Breast epithelium (tissue), 4 donors: ENCODE data around the gene OR1D5. TPM values are rescaled to one million over a fixed set of nuclear protein-coding genes. Genes with fewer than 3 reads are reported as not detected.

Experiments
- DNase-seq, 2 donors: peaks; one replicate each; pipeline ENCODE4 v3.0.0-alpha.2; 2019; ENCODE audit warnings: low spot score in 2 of 2
- H3K27ac ChIP-seq, 2 donors: fragments of 200-600 bp; sonication (generic) in 1 of 2; one replicate each; pipeline ENCODE4 v1.5.1; 2016 to 2019; ENCODE audit warnings: mild to moderate bottlenecking in 1 of 2
- H3K27me3 ChIP-seq, 2 donors: fragments of 200-600 bp; sonication (generic) in 1 of 2; one replicate each; pipeline versions ENCODE4 v1.5.1 to v1.6.0; 2017 to 2019; ENCODE audit warnings: control low read depth in 1 of 2, mild to moderate bottlenecking in 1 of 2
- H3K36me3 ChIP-seq: fragments of 200-600 bp; one replicate; pipeline ENCODE4 v1.5.1; 2019
- H3K4me1 ChIP-seq, 2 donors: fragments of 200-600 bp; sonication (generic); one replicate each; pipeline ENCODE4 v1.5.1; 2016 to 2019; ENCODE audit warnings: control low read depth in 1 of 2
- H3K4me3 ChIP-seq, 3 donors: fragments of 200-600 bp; sonication (generic); 1 replicate in 2 of 3; 2 replicates in 1 of 3; pipeline ENCODE4 v1.5.1; 2016 to 2019; ENCODE audit warnings: mild to moderate bottlenecking in 3 of 3, moderate library complexity in 2 of 3
- H3K9me3 ChIP-seq, 2 donors: fragments of 200-600 bp; sonication (generic) in 1 of 2; one replicate each; pipeline ENCODE4 v1.5.1; 2016 to 2019; ENCODE audit warnings: control low read depth in 1 of 2
- POLR2A ChIP-seq: fragments of 450-650 bp; IDR thresholded peaks from one replicate; pipeline ENCODE4 v1.6.1; 2016; ENCODE audit warnings: antibody characterized with exemption, mild to moderate bottlenecking, moderate library complexity
- POLR2AphosphoS5 ChIP-seq, 3 donors: sonication (generic); formaldehyde crosslinking; IDR thresholded peaks; one replicate each; pipeline ENCODE4 v1.6.1; 2017; ENCODE audit warnings: antibody characterized with exemption in 3 of 3
- intact Hi-C: fragments of 100-400 bp; cut with DNase I; formaldehyde crosslinking; loops from one replicate; pipeline ENCODE4 v1.15.1; 2023; ENCODE audit warnings: low total_unique reads
- total RNA-seq, 3 donors: library from RNA; depleted of rRNA; stranded (reverse); fragments of >200 nt; gene quantifications; one replicate each; pipeline ENCODE4 v1.1.0, GENCODE V29; 2016
- TF ChIP-seq, protein P1 (sequence below), 3 donors: fragments of 450-650 bp; IDR thresholded peaks; one replicate each; pipeline ENCODE4 v1.5.1; 2016 to 2017; ENCODE audit warnings: antibody characterized with exemption in 3 of 3, mild to moderate bottlenecking in 3 of 3, moderate library complexity in 3 of 3

The OR1D5 gene
- total RNA-seq, 3 donors from 2014 or later, result not detected

DNA sequence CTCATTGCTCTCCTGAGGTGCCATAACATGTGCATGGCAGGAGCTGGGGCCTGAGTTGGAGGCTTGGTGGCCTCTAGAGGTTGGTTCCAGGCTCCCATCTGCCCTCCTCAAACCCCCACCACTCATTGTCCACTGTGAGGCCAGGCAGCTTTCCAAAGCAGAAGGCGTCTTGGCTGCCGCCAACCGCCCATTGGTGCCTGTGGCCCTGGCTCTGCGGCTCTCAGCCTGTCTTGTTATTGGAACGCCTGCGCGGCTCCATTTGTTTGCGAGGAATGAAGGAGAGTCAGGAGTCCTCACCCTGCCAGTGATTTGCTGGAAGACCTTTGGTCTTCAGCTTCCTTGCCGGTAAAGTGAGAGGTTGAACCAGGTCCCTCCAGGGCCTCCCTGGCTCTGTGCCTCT is 43.6 kb downstream of the OR1D5 start:
- Histone ChIP-seq H3K4me1 (no peaks in the 10 kb centered on the region), H3K4me3 (no peak overlapping the region), H3K36me3 (no peaks in the 10 kb centered on the region), H3K27me3 (no peaks in the 10 kb centered on the region), H3K9me3 (peaks cover 10 to 19% of the 10 kb centered on the region in 2 donors), H3K27ac (no peak overlapping the region)
- no peak for DNase-seq
- intact Hi-C loops, result no loop called here
- TF ChIP-seq, protein P1, sequence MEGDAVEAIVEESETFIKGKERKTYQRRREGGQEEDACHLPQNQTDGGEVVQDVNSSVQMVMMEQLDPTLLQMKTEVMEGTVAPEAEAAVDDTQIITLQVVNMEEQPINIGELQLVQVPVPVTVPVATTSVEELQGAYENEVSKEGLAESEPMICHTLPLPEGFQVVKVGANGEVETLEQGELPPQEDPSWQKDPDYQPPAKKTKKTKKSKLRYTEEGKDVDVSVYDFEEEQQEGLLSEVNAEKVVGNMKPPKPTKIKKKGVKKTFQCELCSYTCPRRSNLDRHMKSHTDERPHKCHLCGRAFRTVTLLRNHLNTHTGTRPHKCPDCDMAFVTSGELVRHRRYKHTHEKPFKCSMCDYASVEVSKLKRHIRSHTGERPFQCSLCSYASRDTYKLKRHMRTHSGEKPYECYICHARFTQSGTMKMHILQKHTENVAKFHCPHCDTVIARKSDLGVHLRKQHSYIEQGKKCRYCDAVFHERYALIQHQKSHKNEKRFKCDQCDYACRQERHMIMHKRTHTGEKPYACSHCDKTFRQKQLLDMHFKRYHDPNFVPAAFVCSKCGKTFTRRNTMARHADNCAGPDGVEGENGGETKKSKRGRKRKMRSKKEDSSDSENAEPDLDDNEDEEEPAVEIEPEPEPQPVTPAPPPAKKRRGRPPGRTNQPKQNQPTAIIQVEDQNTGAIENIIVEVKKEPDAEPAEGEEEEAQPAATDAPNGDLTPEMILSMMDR (IDR thresholded peaks at IDR 0.05), result no peak
- TF ChIP-seq POLR2AphosphoS5 (IDR thresholded peaks at IDR 0.05) (no peak), POLR2A (no peak)

DNA sequence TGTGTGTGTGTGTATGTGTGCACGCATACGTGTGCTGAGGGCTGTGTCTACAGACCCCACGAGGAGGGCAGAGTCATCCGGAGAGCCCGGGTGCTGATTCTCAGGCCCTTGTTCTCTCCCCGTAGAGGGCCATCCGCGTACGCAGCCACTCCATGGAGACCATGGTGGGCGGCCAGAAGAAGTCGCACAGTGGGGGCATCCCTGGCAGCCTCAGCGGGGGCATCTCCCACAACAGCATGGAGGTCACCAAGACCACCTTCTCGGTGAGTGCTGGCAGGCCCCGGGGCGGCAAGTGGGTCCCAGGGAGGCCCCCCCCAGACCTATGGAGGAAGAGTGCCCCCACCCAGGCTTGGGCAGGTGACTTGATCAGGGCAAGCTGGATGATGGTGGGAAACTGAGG is 45.5 kb downstream of the OR1D5 start:
- intact Hi-C loops, result no loop called here
- Histone ChIP-seq H3K36me3 (no peaks in the 10 kb centered on the region), H3K27me3 (no peaks in the 10 kb centered on the region), H3K4me1 (no peaks in the 10 kb centered on the region), H3K4me3 (no peak overlapping the region), H3K9me3 (peaks cover 5 to 15% of the 10 kb centered on the region in 2 donors), H3K27ac (no peak overlapping the region)
- no peak for DNase-seq
- no peak for TF ChIP-seq POLR2A
- TF ChIP-seq, protein P1 (IDR thresholded peaks at IDR 0.05), result no peak
- no peak for TF ChIP-seq POLR2AphosphoS5 (IDR thresholded peaks at IDR 0.05)

DNA sequence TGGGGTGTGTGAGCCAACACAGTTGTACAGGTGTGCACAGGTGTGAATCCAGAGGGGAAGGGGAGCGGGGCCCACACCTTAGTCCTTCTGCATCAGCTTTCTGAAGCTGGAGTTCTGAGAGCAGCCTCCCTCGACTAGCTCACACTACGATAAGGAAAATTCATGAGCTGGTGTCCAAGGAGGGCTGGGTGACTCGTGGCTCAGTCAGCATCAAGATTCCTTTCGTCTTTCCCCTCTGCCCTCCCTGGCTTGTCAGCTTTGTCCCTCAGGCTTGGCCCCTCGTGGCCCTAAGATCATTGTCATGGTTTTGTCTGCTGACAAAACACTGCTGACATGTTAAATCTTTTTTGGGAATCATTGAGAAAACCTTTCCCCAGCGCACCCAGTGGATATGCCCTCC is 47.5 kb downstream of the OR1D5 start:
- Histone ChIP-seq H3K36me3 (no peaks in the 10 kb centered on the region), H3K27me3 (no peaks in the 10 kb centered on the region), H3K4me3 (no peak overlapping the region), H3K27ac (no peak overlapping the region), H3K9me3 (no peaks in the 10 kb centered on the region), H3K4me1 (no peaks in the 10 kb centered on the region)
- intact Hi-C loops, result no loop called here
- TF ChIP-seq, protein P1 (IDR thresholded peaks at IDR 0.05), result no peak
- TF ChIP-seq POLR2A, result no peak
- no peak for DNase-seq

DNA sequence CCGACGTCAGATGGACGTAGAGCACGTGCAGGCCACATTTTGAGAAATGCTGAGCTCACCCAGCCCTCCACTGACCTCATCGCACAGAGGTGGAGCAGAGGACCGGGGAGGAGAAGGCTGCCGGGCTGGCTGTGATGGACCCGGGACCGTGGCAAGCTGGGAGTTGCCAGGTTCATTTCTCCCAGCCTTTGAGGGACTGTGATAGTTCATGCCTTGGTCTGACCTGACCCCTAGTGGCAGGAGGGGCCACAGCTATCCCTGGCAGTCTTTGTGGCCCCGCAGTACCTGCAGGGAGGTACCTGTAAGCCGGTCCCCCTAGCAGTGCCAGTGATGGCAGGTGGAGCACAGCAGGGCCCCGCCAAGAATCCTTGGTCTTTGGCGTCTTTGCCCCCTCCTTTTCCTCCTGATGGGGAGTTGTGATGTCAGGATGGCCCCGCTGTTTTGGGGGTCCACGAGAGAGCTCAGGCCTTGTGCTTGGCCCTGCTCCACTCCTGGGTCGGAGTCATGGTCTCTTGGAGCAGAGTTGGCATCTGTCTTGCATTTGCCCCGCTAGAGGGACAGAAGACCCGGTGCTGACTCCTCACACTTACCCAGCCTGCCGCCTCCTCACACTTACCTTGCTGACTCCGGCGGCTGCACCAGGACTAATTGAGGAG is 50.4 kb downstream of the OR1D5 start:
- TF ChIP-seq, protein P1 (IDR thresholded peaks at IDR 0.05), result peak; percentile 42 to 84 (median 83)
- no peak for TF ChIP-seq POLR2A
- H3K9me3 ChIP-seq, result no peaks in the 10 kb centered on the region
- H3K4me3 ChIP-seq, result no peak overlapping the region
- H3K27me3 ChIP-seq, result no peaks in the 10 kb centered on the region
- H3K27ac ChIP-seq, result no peak overlapping the region
- H3K36me3 ChIP-seq, result no peaks in the 10 kb centered on the region
- no peaks in the 10 kb centered on the region for H3K4me1 ChIP-seq
- intact Hi-C loops, result no loop called here
- DNase-seq, result peak; percentile 50 to 67

Other genes starting within 250 kb of the OR1D5 start
- not detected for gene OR1D2, start 40.8 kb upstream of the OR1D5 start, total RNA-seq
- gene OR1G1, start 63.9 kb upstream of the OR1D5 start, total RNA-seq, result not detected
- not detected for gene OR1A2, start 133.9 kb upstream of the OR1D5 start, total RNA-seq
- gene OR1A1, start 144.1 kb upstream of the OR1D5 start, total RNA-seq, result not detected
- not detected for gene OR3A1, start 234.8 kb upstream of the OR1D5 start, total RNA-seq